ENCODE measurements around the gene STEAP1.
"Not testable (repeated sequence)": the region's sequence is repeated elsewhere in the genome, so short reads cannot be mapped to it uniquely, and the experiment has no call there.

STEAP1 gene

DNA sequence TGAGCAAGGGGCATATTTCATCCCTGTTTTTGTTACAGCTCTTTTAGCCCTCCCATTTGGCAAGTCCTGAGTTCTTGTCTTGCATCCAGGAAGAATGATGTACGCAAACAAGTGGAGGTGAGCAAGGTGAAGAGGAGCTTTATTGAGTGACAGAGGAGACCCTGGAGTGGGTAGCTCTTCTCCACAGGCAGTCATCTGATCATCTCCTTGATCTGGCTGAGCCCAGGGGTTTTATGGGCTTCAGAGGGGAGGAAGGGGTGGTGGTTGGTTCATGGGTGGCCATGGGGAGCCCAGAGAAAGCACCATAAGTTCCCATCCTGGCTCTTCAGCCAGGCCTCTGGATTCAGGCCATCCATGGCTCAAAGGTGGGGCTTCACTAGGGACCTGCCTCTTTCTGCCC, 21.9 kb downstream of the STEAP1 start:
- in situ Hi-C loops (cut with MboI; ENCODE audit: low sequenced_read_pairs, unreplicated experiment) = no loop called here
- DNase-seq (ENCODE audit: low spot score) = no peak
- TF ChIP-seq, protein P1, sequence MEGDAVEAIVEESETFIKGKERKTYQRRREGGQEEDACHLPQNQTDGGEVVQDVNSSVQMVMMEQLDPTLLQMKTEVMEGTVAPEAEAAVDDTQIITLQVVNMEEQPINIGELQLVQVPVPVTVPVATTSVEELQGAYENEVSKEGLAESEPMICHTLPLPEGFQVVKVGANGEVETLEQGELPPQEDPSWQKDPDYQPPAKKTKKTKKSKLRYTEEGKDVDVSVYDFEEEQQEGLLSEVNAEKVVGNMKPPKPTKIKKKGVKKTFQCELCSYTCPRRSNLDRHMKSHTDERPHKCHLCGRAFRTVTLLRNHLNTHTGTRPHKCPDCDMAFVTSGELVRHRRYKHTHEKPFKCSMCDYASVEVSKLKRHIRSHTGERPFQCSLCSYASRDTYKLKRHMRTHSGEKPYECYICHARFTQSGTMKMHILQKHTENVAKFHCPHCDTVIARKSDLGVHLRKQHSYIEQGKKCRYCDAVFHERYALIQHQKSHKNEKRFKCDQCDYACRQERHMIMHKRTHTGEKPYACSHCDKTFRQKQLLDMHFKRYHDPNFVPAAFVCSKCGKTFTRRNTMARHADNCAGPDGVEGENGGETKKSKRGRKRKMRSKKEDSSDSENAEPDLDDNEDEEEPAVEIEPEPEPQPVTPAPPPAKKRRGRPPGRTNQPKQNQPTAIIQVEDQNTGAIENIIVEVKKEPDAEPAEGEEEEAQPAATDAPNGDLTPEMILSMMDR (IDR thresholded peaks at IDR 0.05; ENCODE audit: borderline replicate concordance, control extremely low read depth, extremely low read depth, insufficient read depth, missing control alignments) = no peak

DNA sequence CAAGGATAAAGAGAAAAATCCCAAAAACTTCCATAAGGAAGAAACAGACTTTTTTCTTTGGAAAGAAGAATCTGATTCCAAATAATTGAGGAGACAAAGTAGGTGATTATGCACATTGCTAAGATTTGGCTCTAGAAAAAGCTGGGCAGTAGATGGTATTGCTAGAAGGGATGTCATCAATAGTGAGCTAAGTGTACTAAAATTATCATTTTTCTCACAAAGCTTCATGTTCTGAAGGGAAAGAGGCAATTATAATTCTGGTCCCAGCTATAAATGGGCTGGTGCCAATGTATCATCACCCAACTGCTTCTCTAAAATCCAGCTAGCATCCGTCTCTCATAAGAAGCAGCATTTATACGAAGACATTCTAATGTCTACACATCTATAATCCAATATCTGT, 23.9 kb downstream of the STEAP1 start:
- in situ Hi-C loops (cut with MboI; ENCODE audit: low sequenced_read_pairs, unreplicated experiment) = no loop called here
- TF ChIP-seq, protein P1 (IDR thresholded peaks at IDR 0.05; ENCODE audit: borderline replicate concordance, control extremely low read depth, extremely low read depth, insufficient read depth, missing control alignments) = no peak

DNA sequence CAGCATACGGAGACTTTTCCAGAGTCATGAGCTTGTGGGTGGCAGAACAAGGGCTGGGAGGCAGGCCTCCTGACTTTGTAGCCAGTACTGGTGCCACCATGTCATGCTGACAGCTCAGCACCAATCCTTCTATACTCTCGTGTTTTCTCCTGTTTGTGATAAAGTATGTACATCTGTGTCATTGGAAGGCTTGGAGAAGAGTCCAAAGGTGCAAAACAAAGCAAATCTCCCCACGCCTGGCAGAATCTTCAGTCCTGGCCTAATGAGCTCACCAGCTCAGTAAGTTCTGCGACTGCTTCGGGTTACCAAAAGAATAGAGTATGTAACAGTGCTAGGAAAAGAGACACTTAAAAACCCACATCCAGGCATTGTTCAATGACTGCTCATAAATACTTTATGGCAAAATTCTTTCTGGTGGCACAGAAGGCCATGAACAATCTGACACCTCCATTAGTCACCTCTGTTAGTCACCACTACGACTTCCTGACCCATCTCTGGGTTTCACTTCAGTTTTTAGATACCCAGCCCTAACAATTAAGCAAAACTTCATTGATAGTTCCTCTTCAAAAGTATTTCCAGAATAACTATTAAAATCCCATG, 24.5 kb downstream of the STEAP1 start:
- peak; percentile 31 for DNase-seq (ENCODE audit: low spot score)
- TF ChIP-seq, protein P1 (IDR thresholded peaks at IDR 0.05; ENCODE audit: borderline replicate concordance, control extremely low read depth, extremely low read depth, insufficient read depth, missing control alignments) = no peak
- in situ Hi-C loops (cut with MboI; ENCODE audit: low sequenced_read_pairs, unreplicated experiment) = no loop called here

More for the DNA sequence above, 23.9 kb downstream of the STEAP1 start:
- DNase-seq (ENCODE audit: low spot score) = no peak

DNA sequence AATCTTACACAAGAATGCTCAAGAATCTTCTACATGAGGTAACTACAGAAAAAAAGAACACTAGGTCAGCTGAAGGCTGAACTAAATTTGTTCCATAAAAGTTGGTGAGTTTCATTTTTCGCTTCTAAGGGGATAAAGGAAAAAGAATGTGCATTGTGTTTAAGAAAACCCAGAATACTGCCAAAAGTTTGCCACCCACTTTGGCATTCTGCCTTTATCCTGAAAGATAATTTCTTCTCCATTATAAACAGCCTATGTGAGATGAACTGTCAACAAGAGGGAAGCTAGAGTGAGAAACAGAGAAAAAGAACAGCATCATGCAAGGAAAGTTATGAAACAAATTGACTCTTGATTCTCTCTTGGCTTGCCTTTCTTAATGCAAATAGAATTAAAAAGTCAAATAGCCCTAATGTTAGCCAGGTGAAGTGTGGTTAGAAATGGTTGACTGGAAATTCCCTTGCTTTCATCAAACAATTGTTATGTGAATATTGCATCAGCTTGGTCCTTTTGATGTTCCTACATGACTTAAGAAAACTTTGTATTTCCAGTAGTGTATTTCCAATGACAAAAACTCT, 25.8 kb downstream of the STEAP1 start:
- TF ChIP-seq, protein P1 (IDR thresholded peaks at IDR 0.05; ENCODE audit: borderline replicate concordance, control extremely low read depth, extremely low read depth, insufficient read depth, missing control alignments) = no peak
- DNase-seq (ENCODE audit: low spot score) = no peak
- in situ Hi-C loops (cut with MboI; ENCODE audit: low sequenced_read_pairs, unreplicated experiment) = no loop called here

DNA sequence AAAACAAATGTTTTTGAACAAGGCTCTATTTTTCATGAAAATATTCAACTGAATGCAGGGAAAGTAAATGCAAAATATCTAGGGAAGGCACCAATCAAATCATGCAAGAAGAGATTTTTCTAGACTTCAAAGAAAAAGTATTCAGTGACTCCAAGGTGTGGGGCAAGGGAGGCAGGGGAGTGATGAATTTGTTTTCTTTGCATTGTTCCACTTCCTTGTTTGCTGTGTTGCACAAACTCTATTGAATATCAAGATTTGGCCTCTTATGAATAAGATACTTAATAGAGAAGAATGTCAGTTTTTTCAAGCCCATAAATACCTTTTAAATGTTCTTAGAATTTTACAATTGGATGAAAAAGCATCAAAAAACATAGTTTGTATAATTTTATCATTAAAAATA, 26.4 kb downstream of the STEAP1 start:
- in situ Hi-C loops (cut with MboI; ENCODE audit: low sequenced_read_pairs, unreplicated experiment) = no loop called here
- TF ChIP-seq, protein P1 (IDR thresholded peaks at IDR 0.05; ENCODE audit: borderline replicate concordance, control extremely low read depth, extremely low read depth, insufficient read depth, missing control alignments) = no peak
- DNase-seq (ENCODE audit: low spot score) = no peak

DNA sequence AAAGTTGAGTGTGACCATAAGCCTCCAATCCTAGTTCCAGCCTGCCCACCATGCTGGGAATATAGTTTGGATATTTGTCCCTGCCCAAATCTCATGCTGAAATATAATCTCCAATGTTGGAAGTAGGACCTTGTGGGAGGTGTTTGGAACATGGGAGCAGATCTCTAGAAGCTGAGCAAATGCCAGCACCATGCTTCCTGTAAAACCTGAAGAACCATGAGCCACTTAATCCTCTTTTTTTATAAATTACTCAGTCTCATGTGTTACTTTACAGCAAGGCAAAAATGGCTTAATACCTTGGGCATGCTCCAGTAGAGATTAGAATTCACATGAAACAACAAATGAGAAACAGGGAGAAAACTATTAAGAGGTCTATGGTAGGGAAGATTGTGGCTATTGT, 27.2 kb downstream of the STEAP1 start:
- TF ChIP-seq, protein P1 (IDR thresholded peaks at IDR 0.05; ENCODE audit: borderline replicate concordance, control extremely low read depth, extremely low read depth, insufficient read depth, missing control alignments) = no peak
- DNase-seq (ENCODE audit: low spot score) = no peak
- in situ Hi-C loops (cut with MboI; ENCODE audit: low sequenced_read_pairs, unreplicated experiment) = no loop called here

DNA sequence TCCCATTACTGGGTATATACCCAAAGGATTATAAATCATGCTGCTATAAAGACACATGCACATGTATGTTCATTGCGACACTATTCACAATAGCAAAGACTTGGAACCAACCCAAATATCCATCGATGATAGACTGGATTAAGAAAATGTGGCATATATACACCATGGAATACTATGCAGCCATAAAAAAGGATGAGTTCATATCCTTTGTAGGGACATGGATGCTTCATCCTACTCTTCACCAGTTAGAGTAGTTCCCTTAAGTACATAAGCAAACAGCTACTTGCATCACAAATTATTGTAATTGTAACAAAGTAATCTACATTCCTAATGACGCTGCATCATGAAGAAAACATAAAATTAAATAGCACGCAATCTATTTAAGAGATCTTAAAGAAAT, 32.0 kb downstream of the STEAP1 start:
- in situ Hi-C loops (cut with MboI; ENCODE audit: low sequenced_read_pairs, unreplicated experiment); DNase-seq (ENCODE audit: low spot score): not testable (repeated sequence)
